ENCODE data around the gene MAP4K5. TPM values are rescaled to one million over a fixed set of nuclear protein-coding genes. Genes with fewer than 3 reads are reported as not detected.
"Not testable (repeated sequence)": the region's sequence is repeated elsewhere in the genome, so short reads cannot be mapped to it uniquely, and the experiment has no call there.

Gene MAP4K5
- polyA plus RNA-seq (ENCODE audit: insufficient read length in 12 of 12) = 10 to 100 TPM in 11 of 12 donors, not detected in 1; 25.7 to 85.5 (median 37.5) TPM
- long read RNA-seq, donor 1 = 0 reads
- long read RNA-seq, donor 2, partial matches to known transcripts = 5 of 5 reads
- long read RNA-seq, donor 2, other reads (novel, unspliced or antisense) = 0 of 5 reads
- long read RNA-seq, donor 3 = 0 reads
- long read RNA-seq, donor 4 = 0 reads
- long read RNA-seq, donor 5 = 0 reads
- long read RNA-seq, donor 6 = 0 reads
- long read RNA-seq, donor 7 = 0 reads
- long read RNA-seq, donor 8 = 0 reads
- long read RNA-seq, donor 9 = 0 reads
- long read RNA-seq, donor 10 = 0 reads
- long read RNA-seq, donor 11 = 0 reads

- peak; percentile 92 for DNase-seq
Observed at GRCh38 chr14:50532502-50533240, at the start of gene MAP4K5. Gene MAP4K5, minus strand, starts transcription at chr14:50532569. Its CDS starts 520 bp downstream, at chr14:50532049.

- DNase-seq = no peak
Observed at GRCh38 chr14:50578433-50578832, 46.1 kb upstream of the MAP4K5 start.

- no peak for DNase-seq
Observed at GRCh38 chr14:50577982-50578381, 45.6 kb upstream of the MAP4K5 start.

GRCh38 chr14:50575769-50576168, 43.4 kb upstream of the MAP4K5 start:
- no peak for DNase-seq

- DNase-seq = no peak
Observed at GRCh38 chr14:50573862-50574261, 41.5 kb upstream of the MAP4K5 start.

GRCh38 chr14:50569714-50570274, 37.4 kb upstream of the MAP4K5 start:
- no peak for DNase-seq

GRCh38 chr14:50562841-50563240, 30.5 kb upstream of the MAP4K5 start:
- DNase-seq = no peak

GRCh38 chr14:50560931-50561285, 28.5 kb upstream of the MAP4K5 start:
- peak; percentile 79 for DNase-seq

- peak; percentile 89 for DNase-seq
Observed at GRCh38 chr14:50559990-50560930, 27.9 kb upstream of the MAP4K5 start, which contains the start of gene ATL1. Gene ATL1, plus strand, starts transcription at chr14:50560145. Its CDS starts 121 bp downstream, at chr14:50560266.

GRCh38 chr14:50552796-50553195, 20.4 kb upstream of the MAP4K5 start:
- DNase-seq = not testable (repeated sequence)

- no peak for DNase-seq
Observed at GRCh38 chr14:50551877-50552276, 19.5 kb upstream of the MAP4K5 start.

- DNase-seq = no peak
Observed at GRCh38 chr14:50550294-50550693, 17.9 kb upstream of the MAP4K5 start.

- no peak for DNase-seq
Observed at GRCh38 chr14:50545618-50546017, 13.2 kb upstream of the MAP4K5 start.

- DNase-seq = no peak
Observed at GRCh38 chr14:50544911-50545310, 12.5 kb upstream of the MAP4K5 start.

- no peak for DNase-seq
Observed at GRCh38 chr14:50542941-50543418, 10.6 kb upstream of the MAP4K5 start.

- no peak for DNase-seq
Observed at GRCh38 chr14:50541159-50541567, 8.8 kb upstream of the MAP4K5 start.

- DNase-seq = no peak
Observed at GRCh38 chr14:50539051-50539450, 6.7 kb upstream of the MAP4K5 start.

- not testable (repeated sequence) for DNase-seq
Observed at GRCh38 chr14:50538034-50538433, 5.7 kb upstream of the MAP4K5 start.

- DNase-seq = no peak
Observed at GRCh38 chr14:50534997-50535396, 2.6 kb upstream of the MAP4K5 start.

- no peak for DNase-seq
Observed at GRCh38 chr14:50534416-50534815, 2.0 kb upstream of the MAP4K5 start.

- no peak for DNase-seq
Observed at GRCh38 chr14:50533806-50534205, 1.4 kb upstream of the MAP4K5 start.
